ENCODE results near the gene GALNT16. TPM values are rescaled to one million over a fixed set of nuclear protein-coding genes. Genes with fewer than 3 reads are reported as not detected.

The GALNT16 gene
- total RNA-seq, 1 donor from 2014 or later = 124 TPM

- Mint-ChIP-seq H3K4me1 (ENCODE audit: low read depth, unreplicated experiment) (peaks cover 1% of the 10 kb centered on the region), H3K9me3 (ENCODE audit: unreplicated experiment) (no peaks in the 10 kb centered on the region), H3K27ac (ENCODE audit: unreplicated experiment) (no peak overlapping the region), H3K36me3 (ENCODE audit: unreplicated experiment) (peaks cover 3% of the 10 kb centered on the region), H3K27me3 (ENCODE audit: unreplicated experiment) (peaks cover 8% of the 10 kb centered on the region), H3K4me3 (ENCODE audit: unreplicated experiment) (no peak overlapping the region)
- DNase-seq = no peak
- no peak for TF ChIP-seq CTCF (IDR thresholded peaks at IDR 0.05; ENCODE audit: partially characterized antibody, unreplicated experiment)
Observed at GRCh38 chr14:69345402-69345801, 85.4 kb downstream of the GALNT16 start.

GRCh38 chr14:69346710-69347109 lies 86.8 kb downstream of the GALNT16 start:
- TF ChIP-seq CTCF (IDR thresholded peaks at IDR 0.05; ENCODE audit: partially characterized antibody, unreplicated experiment) = peak; percentile 66
- H3K9me3 Mint-ChIP-seq (ENCODE audit: unreplicated experiment) = peaks cover 3% of the 10 kb centered on the region
- peaks cover 7% of the 10 kb centered on the region for H3K27me3 Mint-ChIP-seq (ENCODE audit: unreplicated experiment)
- peak overlapping the region; percentile 17 for H3K27ac Mint-ChIP-seq (ENCODE audit: unreplicated experiment)
- DNase-seq = peak; percentile 77
- no peaks in the 10 kb centered on the region for H3K36me3 Mint-ChIP-seq (ENCODE audit: unreplicated experiment)
- H3K4me1 Mint-ChIP-seq (ENCODE audit: low read depth, unreplicated experiment) = peaks cover 1% of the 10 kb centered on the region
- H3K4me3 Mint-ChIP-seq (ENCODE audit: unreplicated experiment) = no peak overlapping the region

- H3K4me3 Mint-ChIP-seq (ENCODE audit: unreplicated experiment) = no peak overlapping the region
- peaks cover 4% of the 10 kb centered on the region for H3K9me3 Mint-ChIP-seq (ENCODE audit: unreplicated experiment)
- no peak overlapping the region for H3K27ac Mint-ChIP-seq (ENCODE audit: unreplicated experiment)
- DNase-seq = no peak
- no peak for TF ChIP-seq CTCF (IDR thresholded peaks at IDR 0.05; ENCODE audit: partially characterized antibody, unreplicated experiment)
- H3K4me1 Mint-ChIP-seq (ENCODE audit: low read depth, unreplicated experiment) = peaks cover 2% of the 10 kb centered on the region
- peaks cover 11% of the 10 kb centered on the region for H3K27me3 Mint-ChIP-seq (ENCODE audit: unreplicated experiment)
- H3K36me3 Mint-ChIP-seq (ENCODE audit: unreplicated experiment) = no peaks in the 10 kb centered on the region
Observed at GRCh38 chr14:69349091-69349777, 89.3 kb downstream of the GALNT16 start.

- no peak for DNase-seq
- H3K36me3 Mint-ChIP-seq (ENCODE audit: unreplicated experiment) = no peaks in the 10 kb centered on the region
- H3K4me3 Mint-ChIP-seq (ENCODE audit: unreplicated experiment) = no peak overlapping the region
- H3K9me3 Mint-ChIP-seq (ENCODE audit: unreplicated experiment) = peaks cover 5% of the 10 kb centered on the region
- TF ChIP-seq CTCF (IDR thresholded peaks at IDR 0.05; ENCODE audit: partially characterized antibody, unreplicated experiment) = no peak
- peaks cover 8% of the 10 kb centered on the region for H3K4me1 Mint-ChIP-seq (ENCODE audit: low read depth, unreplicated experiment)
- peaks cover 11% of the 10 kb centered on the region for H3K27me3 Mint-ChIP-seq (ENCODE audit: unreplicated experiment)
- no peak overlapping the region for H3K27ac Mint-ChIP-seq (ENCODE audit: unreplicated experiment)
Observed at GRCh38 chr14:69350892-69351291, 90.9 kb downstream of the GALNT16 start.

- H3K4me1 Mint-ChIP-seq (ENCODE audit: low read depth, unreplicated experiment) = peaks cover 8% of the 10 kb centered on the region
- H3K36me3 Mint-ChIP-seq (ENCODE audit: unreplicated experiment) = no peaks in the 10 kb centered on the region
- no peak for TF ChIP-seq CTCF (IDR thresholded peaks at IDR 0.05; ENCODE audit: partially characterized antibody, unreplicated experiment)
- H3K27ac Mint-ChIP-seq (ENCODE audit: unreplicated experiment) = peak overlapping the region; percentile 59
- peaks cover 11% of the 10 kb centered on the region for H3K27me3 Mint-ChIP-seq (ENCODE audit: unreplicated experiment)
- peaks cover 5% of the 10 kb centered on the region for H3K9me3 Mint-ChIP-seq (ENCODE audit: unreplicated experiment)
- DNase-seq = no peak
- no peak overlapping the region for H3K4me3 Mint-ChIP-seq (ENCODE audit: unreplicated experiment)
Observed at GRCh38 chr14:69351385-69351784, 91.4 kb downstream of the GALNT16 start.

Data from glutamatergic neuron (in vitro differentiated cells).